DMS114 treated with DMSO at 0.1 percent for 48 hours (cell line): ENCODE data around the gene STX10.

Experiments
- DNase-seq: peaks from one replicate; lab custom pipeline; 2025; ENCODE audit not compliant: unreplicated experiment; lab: John Stamatoyannopoulos, UW

Gene STX10

GRCh38 chr19:13101590-13102415, 48.4 kb downstream of the STX10 start:
- DNase-seq: no peak

- DNase-seq: no peak
Observed at GRCh38 chr19:13100841-13101589, 49.2 kb downstream of the STX10 start.

DNA sequence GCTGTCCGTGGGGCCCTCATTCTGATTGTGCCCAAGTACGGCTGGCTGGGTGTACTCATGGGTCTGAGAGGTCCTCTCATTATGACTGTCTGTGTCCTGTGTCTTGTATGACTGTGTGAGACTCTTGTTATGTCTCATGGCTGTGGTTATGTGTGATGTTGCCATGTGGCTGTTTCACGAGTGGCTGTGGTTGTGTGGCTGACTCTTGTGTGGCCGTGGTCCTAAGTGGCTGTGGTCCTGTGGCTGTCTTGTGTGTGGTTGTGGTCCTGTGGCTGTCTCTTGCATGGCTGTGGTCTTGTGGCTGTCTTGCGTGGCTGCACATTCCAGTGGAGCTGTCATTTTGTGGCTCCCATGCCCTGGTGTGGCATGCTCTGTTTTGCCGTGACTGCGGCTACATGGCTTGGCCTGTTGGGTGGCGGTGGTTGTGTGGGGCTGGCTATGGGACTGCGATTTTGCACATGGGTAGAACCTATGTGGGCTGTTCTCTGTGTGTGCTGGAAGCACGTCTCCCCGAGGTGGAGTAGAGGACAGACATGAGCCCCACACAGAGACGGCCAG, 50.1 kb downstream of the STX10 start:
- no peak for DNase-seq

- DNase-seq: no peak
Observed at GRCh38 chr19:13099073-13099999, 50.8 kb downstream of the STX10 start.

DNA sequence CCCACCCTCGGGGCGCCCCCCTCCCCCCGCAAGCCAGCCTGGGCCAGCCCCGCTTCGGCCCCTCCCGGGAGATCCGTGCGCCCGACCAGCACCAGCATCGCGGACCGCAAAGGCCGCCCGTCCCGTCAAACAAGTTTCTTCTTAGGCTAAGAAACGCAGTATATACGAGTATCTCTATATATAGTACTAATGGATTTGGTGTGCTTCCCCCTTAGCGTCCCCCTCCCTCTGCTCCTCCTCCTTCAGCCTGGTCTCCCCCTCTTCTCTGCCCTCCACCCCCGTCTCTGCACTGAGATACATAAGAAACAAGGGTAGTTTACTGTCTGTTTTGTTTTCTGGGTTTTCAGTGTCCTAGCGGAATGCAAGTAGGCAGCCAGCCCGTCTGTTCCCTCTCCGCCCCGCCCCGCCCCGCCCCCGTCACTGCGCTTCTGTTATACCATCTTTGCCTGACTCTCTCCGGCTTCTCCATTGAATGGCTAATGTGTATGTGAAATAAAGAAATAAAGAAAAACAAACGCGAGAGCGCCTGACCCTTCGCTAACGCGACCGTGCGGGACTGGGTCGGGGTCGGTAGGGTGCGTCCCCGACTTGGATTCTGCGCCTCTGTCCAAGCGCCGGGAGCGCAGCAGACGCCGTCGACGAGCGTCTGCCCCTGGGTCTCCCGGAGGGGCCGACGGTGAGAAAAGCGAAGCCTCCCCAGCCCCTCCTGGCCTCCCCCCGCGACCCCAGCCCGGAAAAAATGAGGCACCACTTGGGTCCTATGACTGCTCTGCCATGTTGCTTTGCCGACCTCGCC, 51.7 kb downstream of the STX10 start:
- DNase-seq: no peak

DNA sequence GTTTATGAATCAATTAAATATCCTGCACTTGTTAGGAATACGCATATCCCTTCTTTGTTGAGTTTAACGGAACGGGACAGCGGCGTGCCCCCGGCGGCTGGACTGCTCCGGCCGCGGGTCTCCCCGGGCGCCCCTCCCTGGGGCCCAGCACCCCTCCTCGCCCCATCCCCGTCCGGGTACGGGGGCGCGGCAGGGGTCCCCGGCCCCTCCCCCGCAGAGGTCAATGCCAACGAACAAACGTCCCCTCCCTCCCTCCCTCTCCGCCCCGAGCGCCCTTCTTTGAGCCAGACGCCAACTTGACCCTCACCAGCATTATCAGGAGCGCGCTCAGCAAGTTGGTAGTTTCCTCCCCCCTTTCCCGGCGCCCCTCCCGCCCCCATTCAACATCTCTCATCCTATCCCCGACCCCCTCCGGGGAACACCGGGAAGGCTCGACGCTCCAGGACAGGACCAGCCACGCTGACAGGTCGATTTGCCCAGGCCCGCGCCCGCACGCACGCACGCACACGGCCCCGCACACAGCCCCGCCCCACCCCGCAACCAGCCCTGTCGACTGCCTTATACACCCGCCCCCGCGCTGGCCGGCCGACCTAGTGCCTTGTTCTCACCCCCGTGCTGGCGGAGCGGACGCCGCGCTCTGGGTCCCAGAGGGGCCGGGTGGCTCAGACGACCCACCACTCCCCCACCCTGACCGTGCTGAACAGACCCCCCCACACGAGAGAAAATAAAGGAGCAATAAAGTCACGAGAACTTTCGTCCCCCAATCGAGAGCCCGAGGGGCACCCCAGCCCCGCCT, 52.5 kb downstream of the STX10 start:
- DNase-seq: no peak

GRCh38 chr19:13097033-13097462, 53.1 kb downstream of the STX10 start:
- DNase-seq: no peak

GRCh38 chr19:13095934-13096927, 53.9 kb downstream of the STX10 start:
- DNase-seq: no peak

DNA sequence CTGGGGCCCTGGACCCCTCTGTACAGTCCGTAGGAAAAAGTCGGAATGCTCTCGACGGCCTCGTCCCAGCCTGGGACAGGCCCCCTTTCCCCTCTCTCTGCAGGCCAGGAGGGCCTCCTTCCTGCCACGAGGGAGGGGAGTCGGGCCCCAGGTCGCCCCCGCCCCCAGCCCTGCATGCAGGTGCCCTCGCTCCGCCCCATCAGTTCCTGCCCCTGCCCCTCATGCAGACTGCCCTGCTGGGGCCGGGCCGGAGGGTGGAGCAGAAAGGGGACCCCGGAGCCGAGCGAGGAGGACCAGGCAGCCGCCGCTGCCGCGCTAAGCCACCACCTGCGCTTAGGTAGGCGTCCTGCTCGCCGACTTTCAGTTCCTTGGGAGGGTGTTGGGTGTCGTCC, 54.8 kb downstream of the STX10 start:
- DNase-seq: no peak

DNA sequence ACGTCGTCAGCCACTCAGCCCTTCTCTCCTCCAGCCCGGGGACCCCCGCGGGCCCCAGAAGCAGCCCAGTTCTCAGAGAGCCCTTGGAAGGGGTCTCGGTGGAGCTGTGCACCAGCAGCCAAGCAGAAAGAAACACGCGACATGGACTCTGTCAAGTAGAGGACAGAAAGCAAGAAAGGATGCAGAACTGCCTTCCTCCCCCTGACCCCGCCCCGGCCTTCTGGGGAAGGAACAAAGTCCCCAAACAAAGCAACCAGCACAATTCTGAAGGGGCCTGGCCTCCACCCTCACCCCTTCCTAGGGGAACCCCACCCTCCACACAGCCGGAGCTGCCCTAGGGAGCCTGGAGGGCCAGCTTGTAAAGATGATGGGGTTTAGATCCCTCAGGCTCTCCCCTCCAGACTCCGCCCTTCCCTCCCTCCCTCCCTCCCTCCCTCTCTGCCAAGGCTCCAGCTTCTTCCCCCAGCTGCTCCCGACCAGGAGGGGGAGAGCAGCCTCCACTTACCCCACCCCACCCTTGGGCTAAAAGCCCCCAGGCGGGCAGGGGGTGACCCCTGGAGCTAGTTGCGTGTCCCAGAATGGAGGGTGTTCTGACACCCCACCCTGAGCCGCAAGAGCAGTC, 55.3 kb downstream of the STX10 start:
- no peak for DNase-seq

DNA sequence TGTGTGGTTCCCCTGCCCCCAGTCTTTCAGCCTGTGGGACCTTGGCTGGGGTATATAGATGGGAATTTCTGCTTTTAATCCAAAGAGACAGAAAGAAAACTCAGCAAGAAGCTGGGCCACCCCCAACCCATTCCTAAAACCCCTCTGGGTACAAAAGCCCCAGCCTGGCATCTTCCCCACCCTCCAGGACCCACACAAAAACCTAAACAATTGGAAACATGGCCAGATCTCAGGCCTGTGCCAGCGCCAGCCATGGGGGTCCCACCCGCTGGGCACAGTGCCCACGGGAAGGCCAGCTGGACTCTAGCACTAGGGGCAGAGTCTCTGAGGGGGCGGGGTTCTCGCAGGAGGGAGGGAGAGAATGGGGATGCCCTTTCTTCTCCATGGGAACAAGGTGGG, 56.1 kb downstream of the STX10 start:
- DNase-seq: no peak
